ENCODE measurements around the gene MAP2K5.

DNA sequence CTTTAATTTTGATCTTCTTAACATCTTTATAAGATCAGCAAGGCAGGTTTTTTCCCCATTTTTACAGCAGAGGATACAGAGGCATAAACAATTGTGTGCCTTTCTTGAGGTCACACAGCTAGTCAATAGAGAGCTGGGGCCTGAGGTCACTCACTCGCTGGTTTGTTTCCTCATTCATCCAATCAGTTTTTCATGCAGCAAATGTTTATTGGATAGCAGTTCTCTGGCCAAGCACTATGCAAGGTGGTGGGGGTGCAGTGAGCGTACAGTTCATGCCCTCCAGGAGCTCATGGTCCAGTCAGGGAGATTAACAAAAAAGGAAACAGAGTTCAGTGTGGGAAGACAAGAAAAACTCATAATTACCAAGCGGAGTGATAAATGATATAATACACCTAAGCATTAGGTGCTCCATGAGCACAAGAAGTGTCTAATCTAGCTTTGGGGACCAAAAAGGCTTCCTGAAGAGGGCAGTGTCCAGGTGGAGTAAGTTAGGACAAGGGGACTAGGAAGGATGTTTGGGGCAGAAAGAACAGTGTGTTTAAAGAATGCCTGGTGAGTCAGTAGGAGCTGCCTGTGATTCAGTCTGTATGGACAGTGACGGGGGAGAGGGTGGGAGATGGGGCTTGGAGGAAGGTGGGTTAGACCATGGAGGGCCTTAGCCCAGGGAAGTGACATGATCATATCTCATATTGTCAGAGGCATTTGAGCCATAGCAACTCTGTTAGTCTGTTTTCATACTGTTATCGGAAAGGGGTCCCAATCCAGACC, 29.3 kb downstream of the MAP2K5 start:
- TF ChIP-seq GATA2 (IDR thresholded peaks at IDR 0.05; ENCODE audit: low read depth, low read length) = no peak
- no peak for TF ChIP-seq GATA3 (IDR thresholded peaks at IDR 0.05; ENCODE audit: low read depth, low read length)

Data from SH-SY5Y (cell line).